22Rv1 (cell line): ENCODE data around the gene VEGFD.

Source experiments
- ZFX ChIP-seq: fragments of 450-650 bp; IDR thresholded peaks from 2 replicates; pipeline ENCODE4 v1.6.1; 2017; ENCODE audit warnings: antibody characterized with exemption, borderline replicate concordance
- TF ChIP-seq, protein P1 (sequence below): fragments of 450-650 bp; IDR thresholded peaks from 2 replicates; pipeline ENCODE4 v1.5.1; 2017; ENCODE audit warnings: mild to moderate bottlenecking

DNA sequence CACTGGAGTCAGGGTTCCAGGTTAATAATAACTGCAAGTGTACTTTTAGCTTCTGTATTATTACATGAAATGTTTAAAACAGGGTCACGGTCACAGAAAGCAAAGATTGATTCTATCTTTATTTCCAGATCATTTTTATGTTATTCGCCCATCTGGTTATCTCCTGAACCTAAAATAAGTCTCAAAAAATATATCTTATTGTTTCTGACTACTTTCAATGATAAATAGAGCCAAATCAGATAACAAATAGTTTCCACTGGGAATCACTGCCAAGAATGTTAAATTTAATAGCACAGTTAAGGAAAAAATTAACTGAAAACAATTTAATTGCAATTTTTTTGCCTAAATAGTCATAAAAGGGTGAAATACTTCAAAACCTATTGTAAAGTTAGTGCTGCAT lies 17.2 kb upstream of the VEGFD start:
- TF ChIP-seq, protein P1, sequence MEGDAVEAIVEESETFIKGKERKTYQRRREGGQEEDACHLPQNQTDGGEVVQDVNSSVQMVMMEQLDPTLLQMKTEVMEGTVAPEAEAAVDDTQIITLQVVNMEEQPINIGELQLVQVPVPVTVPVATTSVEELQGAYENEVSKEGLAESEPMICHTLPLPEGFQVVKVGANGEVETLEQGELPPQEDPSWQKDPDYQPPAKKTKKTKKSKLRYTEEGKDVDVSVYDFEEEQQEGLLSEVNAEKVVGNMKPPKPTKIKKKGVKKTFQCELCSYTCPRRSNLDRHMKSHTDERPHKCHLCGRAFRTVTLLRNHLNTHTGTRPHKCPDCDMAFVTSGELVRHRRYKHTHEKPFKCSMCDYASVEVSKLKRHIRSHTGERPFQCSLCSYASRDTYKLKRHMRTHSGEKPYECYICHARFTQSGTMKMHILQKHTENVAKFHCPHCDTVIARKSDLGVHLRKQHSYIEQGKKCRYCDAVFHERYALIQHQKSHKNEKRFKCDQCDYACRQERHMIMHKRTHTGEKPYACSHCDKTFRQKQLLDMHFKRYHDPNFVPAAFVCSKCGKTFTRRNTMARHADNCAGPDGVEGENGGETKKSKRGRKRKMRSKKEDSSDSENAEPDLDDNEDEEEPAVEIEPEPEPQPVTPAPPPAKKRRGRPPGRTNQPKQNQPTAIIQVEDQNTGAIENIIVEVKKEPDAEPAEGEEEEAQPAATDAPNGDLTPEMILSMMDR, result no peak
- no peak for TF ChIP-seq ZFX
